Ishikawa (cell line): ENCODE results near the gene FAT2.

Source experiments
- CEBPB ChIP-seq: IDR thresholded peaks from 2 replicates; pipeline ENCODE4 v1.6.1; 2012
- CREB1 ChIP-seq: IDR thresholded peaks from 2 replicates; pipeline ENCODE4 v1.6.1; 2012; ENCODE audit warnings: low read depth
- EGR1 ChIP-seq: IDR thresholded peaks from 2 replicates; pipeline ENCODE4 v1.6.1; 2012
- FOXM1 ChIP-seq: IDR thresholded peaks from 2 replicates; pipeline ENCODE4 v1.6.1; 2012; ENCODE audit warnings: low read depth, borderline replicate concordance
- RAD21 ChIP-seq: IDR thresholded peaks from 2 replicates; pipeline ENCODE4 v1.6.1; 2012; ENCODE audit warnings: low read depth
- YY1 ChIP-seq: IDR thresholded peaks from 2 replicates; pipeline ENCODE4 v1.6.1; 2012; ENCODE audit warnings: low read depth
- TF ChIP-seq, protein P1 (sequence below): IDR thresholded peaks from 2 replicates; pipeline ENCODE4 v1.6.1; 2012

DNA sequence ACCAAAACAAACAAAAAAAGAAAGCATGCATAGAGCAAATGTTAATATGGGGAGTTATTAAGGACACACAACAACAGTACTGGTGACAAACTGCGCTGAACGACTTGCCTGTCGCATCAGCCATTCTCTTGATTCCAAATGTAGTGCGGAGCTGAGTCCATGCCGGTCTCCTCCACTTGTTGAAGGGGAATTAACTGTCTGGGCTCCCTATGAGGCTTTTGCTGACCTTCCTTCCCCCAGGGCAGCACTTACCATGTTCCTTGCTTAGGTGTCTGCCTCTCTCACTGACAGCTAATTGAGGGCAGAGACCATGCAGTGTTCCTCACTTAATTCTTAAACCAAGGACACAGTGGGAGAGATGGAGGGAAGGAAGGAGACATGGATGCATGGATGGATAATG, 40.8 kb upstream of the FAT2 start:
- TF ChIP-seq CEBPB = no peak
- no peak for TF ChIP-seq YY1
- no peak for TF ChIP-seq RAD21
- no peak for TF ChIP-seq EGR1
- TF ChIP-seq, protein P1, sequence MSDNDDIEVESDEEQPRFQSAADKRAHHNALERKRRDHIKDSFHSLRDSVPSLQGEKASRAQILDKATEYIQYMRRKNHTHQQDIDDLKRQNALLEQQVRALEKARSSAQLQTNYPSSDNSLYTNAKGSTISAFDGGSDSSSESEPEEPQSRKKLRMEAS = no peak
- no peak for TF ChIP-seq FOXM1
- TF ChIP-seq CREB1 = no peak
